CD4-positive, alpha-beta T cell treated with Interleukin-17A for 4 hours (primary cell): Measurements from ENCODE around the gene NLRC3.
"Not testable (repeated sequence)": the region's sequence is repeated elsewhere in the genome, so short reads cannot be mapped to it uniquely, and the experiment has no call there.

Experiments
- DNase-seq: peaks from one replicate; pipeline ENCODE4 v3.0.0-alpha.2; 2020; ENCODE audit warnings: mixed read lengths

NLRC3 gene

GRCh38 chr16:3577302-3577752 is at the start of gene NLRC3:
Gene NLRC3, minus strand, starts transcription at chr16:3577403. Its CDS starts 12,367 bp downstream, at chr16:3565036.
- DNase-seq: peak; percentile 74

- DNase-seq: no peak
Observed at GRCh38 chr16:3625911-3626732, 48.9 kb upstream of the NLRC3 start.

GRCh38 chr16:3625331-3625730 is 48.1 kb upstream of the NLRC3 start:
- DNase-seq: no peak

GRCh38 chr16:3623642-3624041 is 46.4 kb upstream of the NLRC3 start:
- DNase-seq: no peak

GRCh38 chr16:3618769-3619141 is 41.6 kb upstream of the NLRC3 start:
- DNase-seq: peak; percentile 32

- no peak for DNase-seq
Observed at GRCh38 chr16:3612510-3613466, 35.6 kb upstream of the NLRC3 start.

GRCh38 chr16:3611146-3611975 is 34.2 kb upstream of the NLRC3 start, which contains the start of gene SLX4:
Gene SLX4, minus strand, starts transcription at chr16:3611606. Its CDS starts 2,642 bp downstream, at chr16:3608964.
- peak; percentile 95 for DNase-seq

GRCh38 chr16:3610698-3611145 is 33.5 kb upstream of the NLRC3 start:
- no peak for DNase-seq

GRCh38 chr16:3609895-3610697 is 32.9 kb upstream of the NLRC3 start:
- no peak for DNase-seq

GRCh38 chr16:3608976-3609375 is 31.8 kb upstream of the NLRC3 start:
- DNase-seq: not testable (repeated sequence)

GRCh38 chr16:3608069-3608468 is 30.9 kb upstream of the NLRC3 start:
- no peak for DNase-seq

- no peak for DNase-seq
Observed at GRCh38 chr16:3607634-3608033, 30.4 kb upstream of the NLRC3 start.

GRCh38 chr16:3607161-3607560 is 30.0 kb upstream of the NLRC3 start:
- no peak for DNase-seq

GRCh38 chr16:3606441-3606840 is 29.2 kb upstream of the NLRC3 start:
- no peak for DNase-seq

GRCh38 chr16:3602320-3602653 is 25.1 kb upstream of the NLRC3 start:
- no peak for DNase-seq

GRCh38 chr16:3601614-3602319 is 24.6 kb upstream of the NLRC3 start:
- DNase-seq: no peak

GRCh38 chr16:3599922-3600321 is 22.7 kb upstream of the NLRC3 start:
- DNase-seq: no peak

- no peak for DNase-seq
Observed at GRCh38 chr16:3599121-3599520, 21.9 kb upstream of the NLRC3 start.

- no peak for DNase-seq
Observed at GRCh38 chr16:3598236-3598635, 21.0 kb upstream of the NLRC3 start.

GRCh38 chr16:3597676-3598075 is 20.5 kb upstream of the NLRC3 start:
- no peak for DNase-seq

GRCh38 chr16:3597226-3597625 is 20.0 kb upstream of the NLRC3 start:
- DNase-seq: no peak
